Esophagus squamous epithelium (tissue), 4 donors: Measurements from ENCODE around the gene PLA2G2D.

Experiments used
- CTCF ChIP-seq, 6 experiments: fragments of 450-650 bp in 4 of 6; fragments of 200-600 bp in 2 of 6; sonication (generic) in 2 of 6; IDR thresholded peaks; one replicate each; pipeline ENCODE4 v1.5.1; 2016 to 2019; ENCODE audit warnings: antibody characterized with exemption in 6 of 6, mild to moderate bottlenecking in 4 of 6, moderate library complexity in 4 of 6
- POLR2A ChIP-seq, 4 donors: fragments of 450-650 bp; IDR thresholded peaks; one replicate each; pipeline ENCODE4 v1.6.1; 2017; ENCODE audit warnings: antibody characterized with exemption in 4 of 4, mild to moderate bottlenecking in 4 of 4, moderate library complexity in 3 of 4

GRCh38 chr1:20141466-20141865 lies 22.1 kb upstream of the PLA2G2D start:
- TF ChIP-seq CTCF (IDR thresholded peaks at IDR 0.05) = no peak
- TF ChIP-seq POLR2A (IDR thresholded peaks at IDR 0.05) = no peak
